Omental fat pad (tissue), 4 donors: ENCODE measurements around the gene IRF7. TPM values are rescaled to one million over a fixed set of nuclear protein-coding genes. Genes with fewer than 3 reads are reported as not detected.

ENCODE experiments used
- ATAC-seq: fragments of 150-250 bp; one replicate; pipeline ENCODE4 v1.9.1; 2016; ENCODE audit warnings: mild to moderate bottlenecking, moderate library complexity; ENCODE audit not compliant: low FRiP score
- DNase-seq: peaks from one replicate; pipeline ENCODE4 v3.0.0-alpha.2; 2019; ENCODE audit warnings: low spot score
- CTCF ChIP-seq, 3 donors: fragments of 450-650 bp; IDR thresholded peaks; one replicate each; pipeline ENCODE4 v1.5.1; 2016 to 2017; ENCODE audit warnings: antibody characterized with exemption in 3 of 3, mild to moderate bottlenecking in 3 of 3, moderate library complexity in 2 of 3
- total RNA-seq, 4 donors: library from RNA; depleted of rRNA; stranded (reverse); fragments of >200 nt; gene quantifications; one replicate each; pipeline ENCODE4 v1.1.0, GENCODE V29; 2016

Gene IRF7
- total RNA-seq, 4 donors from 2014 or later, result 15.4 to 56.8 (median 35.6) TPM

DNA sequence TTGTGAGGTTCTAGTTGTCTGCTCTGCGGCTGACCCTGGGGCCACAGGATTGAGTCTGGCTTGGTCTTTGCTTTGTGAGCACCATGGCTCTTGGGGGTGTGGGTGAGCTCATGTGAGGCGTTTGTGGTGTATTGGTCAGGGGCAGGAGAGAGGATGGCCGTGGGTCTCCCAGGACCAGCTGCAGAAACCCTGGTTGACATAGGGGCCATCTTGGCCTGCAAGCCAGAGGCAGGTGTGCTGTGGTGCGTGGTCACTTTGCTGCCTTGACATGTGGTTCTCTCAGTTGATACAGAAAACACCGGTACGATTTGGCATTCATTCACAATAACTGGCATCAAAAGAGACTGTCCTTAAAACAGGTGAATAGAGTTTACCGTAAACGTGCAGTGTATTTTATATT, 28.2 kb downstream of the IRF7 start:
- ATAC-seq, result no peak
- TF ChIP-seq CTCF (IDR thresholded peaks at IDR 0.05), result no peak
- no peak for DNase-seq

DNA sequence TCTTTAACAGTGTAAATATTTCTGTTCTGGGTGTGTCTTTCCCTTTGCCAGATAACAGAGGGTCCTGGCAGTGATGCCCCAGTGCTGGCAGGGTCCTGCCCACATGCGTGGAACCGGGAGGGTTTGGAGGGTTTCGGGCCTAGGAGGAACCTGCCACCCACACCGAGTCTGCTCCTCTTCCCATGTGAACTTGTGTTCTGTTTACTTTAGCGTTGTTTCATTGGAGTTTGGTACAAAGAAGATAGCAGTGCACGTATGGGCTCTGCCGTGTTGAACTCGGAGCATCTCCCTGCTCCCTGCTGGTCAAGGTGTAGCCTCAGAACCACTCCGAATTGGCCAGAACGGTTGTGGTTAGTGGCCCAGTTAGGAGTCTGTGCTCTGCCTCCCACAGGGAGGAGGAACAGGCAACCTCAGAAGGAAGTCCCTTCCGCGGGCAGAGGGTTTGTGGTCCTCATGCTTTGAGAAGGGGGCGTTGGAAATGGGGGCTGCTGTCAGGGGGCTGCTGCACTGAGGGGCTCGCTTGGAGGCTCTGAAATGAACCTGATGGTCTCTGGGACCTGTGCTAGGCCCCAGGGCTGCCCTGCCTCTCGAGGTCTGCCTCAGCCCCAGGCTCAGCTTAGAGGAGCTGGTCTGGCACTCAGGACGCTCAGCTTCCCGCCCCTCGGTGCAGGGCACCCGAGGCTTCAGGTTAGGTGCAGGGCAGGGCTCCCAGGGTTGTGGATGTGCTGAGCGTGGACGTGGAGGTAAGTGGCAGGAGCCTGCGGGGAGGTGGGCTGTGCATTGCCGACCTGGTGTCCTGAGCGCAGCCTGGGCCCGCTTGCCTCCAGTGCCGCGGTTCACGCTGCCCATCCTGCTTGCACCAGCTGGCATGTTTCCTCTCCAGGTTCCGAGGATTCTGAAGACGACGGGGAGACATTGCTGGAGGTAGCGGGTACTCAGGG, 29.1 kb downstream of the IRF7 start:
- DNase-seq (no peak), ATAC-seq (no peak)
- no peak for TF ChIP-seq CTCF (IDR thresholded peaks at IDR 0.05)

DNA sequence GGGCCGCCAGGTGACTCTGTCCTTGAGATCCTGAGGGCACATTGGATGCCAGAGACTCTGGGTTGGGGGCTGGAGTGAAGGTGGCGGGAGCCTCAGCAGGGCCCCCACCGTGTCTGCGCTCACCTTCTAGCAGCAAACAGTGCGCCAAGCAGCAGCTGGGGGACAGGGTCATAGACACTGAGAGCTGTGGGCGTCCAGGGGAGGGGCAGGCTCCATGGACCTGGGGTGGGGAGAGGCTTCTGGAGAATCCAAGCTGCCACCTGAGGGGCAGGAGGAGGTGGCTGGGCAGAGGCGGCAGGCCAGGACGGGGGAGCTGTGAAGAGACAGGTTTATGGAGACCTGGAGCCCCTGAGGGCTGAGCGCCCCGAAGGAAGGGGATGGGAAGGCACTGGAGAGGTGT, 31.5 kb downstream of the IRF7 start:
- no peak for DNase-seq
- ATAC-seq, result no peak
- TF ChIP-seq CTCF (IDR thresholded peaks at IDR 0.05), result no peak

- no peak for DNase-seq
- TF ChIP-seq CTCF (IDR thresholded peaks at IDR 0.05), result no peak
- no peak for ATAC-seq
These were observed 34.0 kb downstream of the IRF7 start for GRCh38 chr11:581752-582151.

DNA sequence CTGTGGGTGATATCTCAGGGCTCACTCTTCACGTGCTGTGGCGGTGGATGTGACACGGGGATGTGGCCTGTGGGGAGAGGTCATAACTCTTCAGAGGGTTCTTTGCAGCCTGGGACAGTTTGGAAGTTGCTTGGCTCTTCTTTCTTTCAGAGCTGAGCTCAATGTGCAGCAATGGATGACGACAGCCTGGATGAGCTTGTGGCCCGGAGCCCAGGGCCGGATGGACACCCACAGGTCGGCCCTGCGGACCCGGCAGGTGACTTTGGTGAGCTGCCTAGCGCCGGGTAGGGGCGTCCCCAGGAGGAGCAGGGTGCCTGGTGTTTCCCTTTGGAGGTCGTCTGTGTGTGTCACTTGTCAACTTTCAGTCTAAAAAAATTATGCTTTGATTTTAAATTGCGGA, 34.4 kb downstream of the IRF7 start:
- ATAC-seq (no peak), DNase-seq (no peak)
- no peak for TF ChIP-seq CTCF (IDR thresholded peaks at IDR 0.05)

- no peak for ATAC-seq
- no peak for TF ChIP-seq CTCF (IDR thresholded peaks at IDR 0.05)
- no peak for DNase-seq
These were observed 35.7 kb downstream of the IRF7 start for GRCh38 chr11:579830-580601.
